Measurements from ENCODE around the gene RABGAP1L. TPM values are rescaled to one million over a fixed set of nuclear protein-coding genes. Genes with fewer than 3 reads are reported as not detected.

The RABGAP1L gene
- total RNA-seq, 4 donors from 2014 or later = 42.4 to 74.5 (median 49.1) TPM

DNA sequence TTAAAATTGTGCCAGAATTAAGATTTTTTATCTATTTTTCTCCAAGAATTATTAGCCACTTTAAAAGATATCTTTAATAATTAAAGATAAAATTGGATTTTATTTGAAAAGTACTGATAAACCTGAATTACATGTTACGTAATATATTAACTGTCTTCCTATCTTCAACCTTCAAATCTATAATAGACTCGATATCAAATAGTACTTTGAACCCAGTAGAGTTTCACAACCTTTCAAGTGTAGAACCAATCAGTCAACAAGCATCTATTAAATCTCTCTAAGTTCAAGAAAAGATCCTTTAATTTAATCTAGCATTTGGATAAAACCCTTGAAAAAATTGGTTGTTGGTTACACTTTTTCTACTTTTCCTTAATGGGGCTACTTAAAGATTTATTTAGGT, 559.9 kb downstream of the RABGAP1L start:
- Histone ChIP-seq H3K9me3 (peaks cover 0 to 8% (median 0%) of the 10 kb centered on the region in 4 donors), H3K27me3 (no peaks in the 10 kb centered on the region), H3K36me3 (peaks cover 0 to 5% (median 0%) of the 10 kb centered on the region in 3 donors), H3K27ac (no peak overlapping the region), H3K4me1 (no peaks in the 10 kb centered on the region), H3K4me3 (no peak overlapping the region)
- WGBS, 2 donors = 96 to 98% methylated on average over 2 of the region's 2 CpGs
- no peak for DNase-seq (ENCODE audit: low spot score in 2 of 2)
- TF ChIP-seq POLR2A (IDR thresholded peaks at IDR 0.05) (no peak), EP300 (IDR thresholded peaks at IDR 0.05) (no peak)
- TF ChIP-seq, protein P1, sequence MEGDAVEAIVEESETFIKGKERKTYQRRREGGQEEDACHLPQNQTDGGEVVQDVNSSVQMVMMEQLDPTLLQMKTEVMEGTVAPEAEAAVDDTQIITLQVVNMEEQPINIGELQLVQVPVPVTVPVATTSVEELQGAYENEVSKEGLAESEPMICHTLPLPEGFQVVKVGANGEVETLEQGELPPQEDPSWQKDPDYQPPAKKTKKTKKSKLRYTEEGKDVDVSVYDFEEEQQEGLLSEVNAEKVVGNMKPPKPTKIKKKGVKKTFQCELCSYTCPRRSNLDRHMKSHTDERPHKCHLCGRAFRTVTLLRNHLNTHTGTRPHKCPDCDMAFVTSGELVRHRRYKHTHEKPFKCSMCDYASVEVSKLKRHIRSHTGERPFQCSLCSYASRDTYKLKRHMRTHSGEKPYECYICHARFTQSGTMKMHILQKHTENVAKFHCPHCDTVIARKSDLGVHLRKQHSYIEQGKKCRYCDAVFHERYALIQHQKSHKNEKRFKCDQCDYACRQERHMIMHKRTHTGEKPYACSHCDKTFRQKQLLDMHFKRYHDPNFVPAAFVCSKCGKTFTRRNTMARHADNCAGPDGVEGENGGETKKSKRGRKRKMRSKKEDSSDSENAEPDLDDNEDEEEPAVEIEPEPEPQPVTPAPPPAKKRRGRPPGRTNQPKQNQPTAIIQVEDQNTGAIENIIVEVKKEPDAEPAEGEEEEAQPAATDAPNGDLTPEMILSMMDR (IDR thresholded peaks at IDR 0.05) = no peak

DNA sequence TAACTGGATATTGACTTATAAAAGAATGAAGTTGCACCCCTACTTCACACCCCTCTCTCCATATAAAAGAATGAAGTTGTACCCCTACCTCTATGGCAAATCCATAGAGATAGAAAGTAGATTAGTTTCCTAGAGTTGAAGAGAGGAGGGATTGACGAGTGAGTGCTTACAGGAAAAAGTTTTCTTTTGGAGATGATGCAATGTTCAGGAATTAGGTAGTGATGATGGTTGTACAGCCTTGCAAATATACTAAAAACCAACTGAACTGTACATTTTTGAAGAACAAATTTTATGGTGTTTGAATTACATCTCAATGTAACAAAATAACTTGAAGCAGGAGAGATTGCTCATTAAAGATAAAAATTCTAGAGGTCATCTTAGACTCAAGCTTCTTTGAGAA, 561.3 kb downstream of the RABGAP1L start:
- 87 to 94% methylated on average over 1 of the region's 1 CpG for WGBS, 2 donors

DNA sequence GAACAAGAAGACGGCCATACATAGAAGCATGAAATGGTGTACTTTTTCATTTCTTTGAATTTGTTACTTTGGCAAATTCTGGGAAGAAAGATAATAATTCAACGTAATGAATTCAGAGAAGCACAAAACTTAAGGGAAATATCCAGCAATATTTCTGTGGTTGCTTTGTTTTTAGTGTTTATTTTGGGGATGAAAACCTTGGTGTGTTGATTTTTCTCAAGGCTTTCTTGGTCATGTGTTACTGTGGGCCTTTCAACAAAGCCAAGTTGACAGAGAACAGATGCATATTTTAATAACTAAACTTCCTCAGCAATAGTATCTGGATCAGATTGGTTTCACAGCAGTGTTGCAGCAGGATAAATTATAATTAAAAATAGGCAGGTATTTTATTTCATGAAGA, 561.9 kb downstream of the RABGAP1L start:
- 55 to 61% methylated on average over 2 of the region's 2 CpGs for WGBS, 2 donors
- H3K4me1 ChIP-seq = no peaks in the 10 kb centered on the region
- H3K27me3 ChIP-seq = no peaks in the 10 kb centered on the region
- no peak for DNase-seq (ENCODE audit: low spot score in 2 of 2)
- peaks cover 0 to 8% (median 0%) of the 10 kb centered on the region in 4 donors for H3K9me3 ChIP-seq
- H3K4me3 ChIP-seq = no peak overlapping the region
- peaks cover 0 to 5% (median 0%) of the 10 kb centered on the region in 3 donors for H3K36me3 ChIP-seq
- no peak overlapping the region for H3K27ac ChIP-seq
- no peak for TF ChIP-seq EP300 (IDR thresholded peaks at IDR 0.05)
- TF ChIP-seq POLR2A (IDR thresholded peaks at IDR 0.05) = no peak
- TF ChIP-seq, protein P1 (IDR thresholded peaks at IDR 0.05) = no peak

More for the DNA sequence above, 561.3 kb downstream of the RABGAP1L start:
- Histone ChIP-seq H3K9me3 (peaks cover 0 to 8% (median 0%) of the 10 kb centered on the region in 4 donors), H3K36me3 (peaks cover 0 to 5% (median 0%) of the 10 kb centered on the region in 3 donors), H3K4me3 (no peak overlapping the region), H3K27me3 (no peaks in the 10 kb centered on the region), H3K27ac (no peak overlapping the region), H3K4me1 (no peaks in the 10 kb centered on the region)
- TF ChIP-seq EP300 (IDR thresholded peaks at IDR 0.05) = no peak
- TF ChIP-seq, protein P1 (IDR thresholded peaks at IDR 0.05) = no peak
- TF ChIP-seq POLR2A (IDR thresholded peaks at IDR 0.05) = no peak
- no peak for DNase-seq (ENCODE audit: low spot score in 2 of 2)

DNA sequence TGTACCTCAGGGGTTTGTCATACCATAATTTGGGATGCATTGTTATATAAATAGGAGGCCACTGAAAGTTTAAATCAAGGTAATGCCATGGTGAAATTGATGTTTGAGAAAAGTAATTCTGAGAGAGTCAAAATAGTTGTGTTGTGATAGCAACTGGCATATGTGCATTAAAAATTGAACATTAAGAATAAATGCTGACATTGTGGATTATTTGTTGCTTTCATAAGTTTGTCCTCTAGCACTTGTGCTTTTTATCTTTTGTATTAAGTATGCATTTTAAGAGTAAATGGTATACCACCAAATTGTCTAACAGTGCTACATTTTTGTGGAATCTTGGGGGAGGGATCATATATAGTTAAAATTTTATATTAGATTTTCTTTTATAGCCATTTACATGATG, 564.5 kb downstream of the RABGAP1L start:
- Histone ChIP-seq H3K27me3 (no peaks in the 10 kb centered on the region), H3K4me3 (no peak overlapping the region), H3K36me3 (no peaks in the 10 kb centered on the region), H3K4me1 (no peaks in the 10 kb centered on the region), H3K9me3 (peaks cover 0 to 8% (median 0%) of the 10 kb centered on the region in 4 donors), H3K27ac (no peak overlapping the region)
- DNase-seq (ENCODE audit: low spot score in 2 of 2) = no peak
- TF ChIP-seq EP300 (IDR thresholded peaks at IDR 0.05) (no peak), POLR2A (IDR thresholded peaks at IDR 0.05) (no peak)
- TF ChIP-seq, protein P1 (IDR thresholded peaks at IDR 0.05) = no peak

DNA sequence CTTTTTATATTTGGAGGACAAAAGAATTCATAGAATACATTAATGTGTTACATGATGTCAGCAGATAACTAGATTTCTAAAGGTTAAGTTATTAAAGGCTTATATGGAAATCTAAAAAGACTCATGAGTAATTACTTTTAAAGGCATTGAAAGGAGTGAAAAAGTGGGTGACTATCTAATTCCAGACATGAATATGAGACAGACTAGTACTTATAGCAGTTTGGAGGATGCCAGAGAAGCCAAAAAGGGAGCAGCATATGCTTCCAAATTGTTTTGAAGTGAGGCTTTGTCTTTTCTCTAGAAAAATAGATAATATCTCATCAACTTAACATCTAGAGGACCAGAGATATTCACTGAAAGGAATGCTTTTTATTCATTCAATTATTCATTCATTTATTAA, 564.9 kb downstream of the RABGAP1L start:
- no peaks in the 10 kb centered on the region for H3K4me1 ChIP-seq
- no peak for TF ChIP-seq EP300 (IDR thresholded peaks at IDR 0.05)
- TF ChIP-seq, protein P1 (IDR thresholded peaks at IDR 0.05) = no peak
- no peak for TF ChIP-seq POLR2A (IDR thresholded peaks at IDR 0.05)
- no peak overlapping the region for H3K27ac ChIP-seq
- H3K36me3 ChIP-seq = no peaks in the 10 kb centered on the region
- H3K9me3 ChIP-seq = peaks cover 0 to 6% (median 0%) of the 10 kb centered on the region in 4 donors
- DNase-seq (ENCODE audit: low spot score in 2 of 2) = no peak
- H3K4me3 ChIP-seq = no peak overlapping the region
- no peaks in the 10 kb centered on the region for H3K27me3 ChIP-seq
